GM11168 (cell line): Measurements from ENCODE around the gene CWC25.
"Not testable (repeated sequence)": the region's sequence is repeated elsewhere in the genome, so short reads cannot be mapped to it uniquely, and the experiment has no call there.

Source experiments
- in situ Hi-C: fragments of 300-500 bp; cut with MboI; formaldehyde crosslinking; loops from one replicate; pipeline ENCODE4 v1.12.0; 2022; ENCODE audit warnings: low sequenced_read_pairs; ENCODE audit not compliant: unreplicated experiment

Gene CWC25

GRCh38 chr17:38790148-38790707, 34.9 kb downstream of the CWC25 start:
- in situ Hi-C loops, result not testable (repeated sequence)

DNA sequence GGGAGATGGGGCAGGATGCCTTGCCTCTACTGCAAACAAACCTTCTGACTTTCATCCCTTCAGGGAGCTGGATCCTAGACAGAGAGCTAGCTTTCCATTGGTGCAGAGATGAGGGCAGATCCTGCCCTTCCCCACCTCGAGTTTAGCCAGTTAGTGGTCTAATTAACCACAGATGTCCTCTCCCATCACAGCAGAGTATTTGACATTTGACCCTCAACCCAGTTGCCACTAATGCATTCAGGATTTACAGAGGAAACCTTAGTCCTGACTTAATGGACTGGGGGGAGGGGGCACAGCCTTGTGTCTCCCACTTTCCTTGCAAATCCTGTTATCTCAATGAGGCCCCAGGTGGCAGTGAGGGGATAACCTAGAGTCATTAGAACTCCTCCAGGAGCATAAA, 35.9 kb downstream of the CWC25 start:
- in situ Hi-C loops, result no loop called here

GRCh38 chr17:38787999-38788398, 37.1 kb downstream of the CWC25 start:
- in situ Hi-C loops, result not testable (repeated sequence)

DNA sequence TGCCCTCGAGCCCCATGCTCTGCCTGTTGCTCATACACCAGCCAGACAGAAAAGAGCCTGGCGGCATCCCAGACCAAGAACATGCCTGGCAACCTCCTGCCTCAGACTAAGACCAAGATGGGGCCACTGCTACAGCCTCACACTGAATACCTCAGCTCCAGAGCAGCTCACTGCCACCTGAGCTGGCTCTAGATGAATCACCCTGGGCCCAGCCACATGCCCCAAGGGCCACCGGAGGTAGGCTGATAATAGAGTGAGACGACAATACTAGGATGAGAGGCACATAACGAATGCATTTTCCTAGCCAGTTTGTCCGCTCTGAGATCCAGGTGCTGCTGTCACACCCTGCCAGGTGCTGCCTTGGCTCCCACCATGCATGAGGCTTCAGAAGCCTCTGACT, 38.7 kb downstream of the CWC25 start:
- in situ Hi-C loops, result no loop called here

DNA sequence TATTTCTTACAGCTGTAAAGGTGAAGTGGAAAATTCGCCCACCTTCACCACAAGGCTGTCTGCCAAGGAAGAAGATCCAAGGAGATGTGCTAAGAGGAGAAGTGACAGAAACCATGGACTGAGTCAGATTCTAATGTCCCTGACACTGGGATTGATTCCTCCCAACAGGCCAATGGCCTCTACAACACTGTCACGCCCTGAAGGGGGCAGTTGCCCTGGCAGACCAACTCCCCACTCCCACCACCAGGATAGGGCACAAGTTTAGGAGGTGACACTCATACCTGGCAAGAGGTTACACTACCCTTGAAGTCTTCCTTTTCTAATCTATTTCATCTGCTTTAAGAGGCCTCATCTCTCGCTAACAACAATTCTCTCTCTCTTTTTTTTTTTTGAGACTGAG, 41.9 kb downstream of the CWC25 start:
- in situ Hi-C loops, result no loop called here

DNA sequence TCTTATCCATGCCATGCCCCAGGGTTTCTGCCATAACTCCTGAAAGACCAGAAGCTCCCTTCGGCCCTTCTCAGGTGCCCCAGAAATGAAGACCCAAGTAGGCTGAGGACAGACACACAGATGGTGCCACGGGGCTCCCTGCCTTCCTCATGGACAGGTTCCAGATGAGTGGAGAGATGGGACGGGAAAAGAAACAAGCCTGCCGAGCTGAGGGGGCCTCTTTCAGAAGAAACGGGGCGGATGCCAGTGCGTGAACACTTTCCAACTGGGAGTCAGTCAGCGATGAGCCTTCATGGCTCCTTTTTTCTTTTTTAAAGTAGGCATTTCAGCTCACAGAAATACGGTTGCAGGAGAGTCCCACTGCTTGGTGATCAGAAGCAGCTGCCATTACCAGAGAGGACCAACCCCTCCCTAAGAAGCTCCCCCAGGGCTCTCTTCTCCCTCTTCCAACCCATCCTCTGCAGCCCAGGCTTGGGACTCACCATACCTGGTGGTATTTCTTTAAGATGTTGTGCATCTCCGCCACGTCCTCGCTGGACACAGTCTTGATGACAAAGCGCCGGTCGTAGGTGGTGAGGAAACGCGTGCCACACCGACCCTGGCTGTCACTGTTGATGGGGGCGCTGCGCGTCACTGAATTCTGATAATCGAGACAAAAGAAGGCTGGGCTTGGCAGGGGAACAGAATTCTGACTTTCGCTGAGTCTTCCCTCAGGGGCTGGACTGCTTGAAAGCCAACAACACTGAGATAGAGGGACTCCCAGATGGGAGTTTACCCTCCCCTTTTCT, 45.0 kb downstream of the CWC25 start:
- in situ Hi-C loops, result no loop called here

GRCh38 chr17:38777641-38778250, 47.4 kb downstream of the CWC25 start:
- in situ Hi-C loops, result no loop called here

DNA sequence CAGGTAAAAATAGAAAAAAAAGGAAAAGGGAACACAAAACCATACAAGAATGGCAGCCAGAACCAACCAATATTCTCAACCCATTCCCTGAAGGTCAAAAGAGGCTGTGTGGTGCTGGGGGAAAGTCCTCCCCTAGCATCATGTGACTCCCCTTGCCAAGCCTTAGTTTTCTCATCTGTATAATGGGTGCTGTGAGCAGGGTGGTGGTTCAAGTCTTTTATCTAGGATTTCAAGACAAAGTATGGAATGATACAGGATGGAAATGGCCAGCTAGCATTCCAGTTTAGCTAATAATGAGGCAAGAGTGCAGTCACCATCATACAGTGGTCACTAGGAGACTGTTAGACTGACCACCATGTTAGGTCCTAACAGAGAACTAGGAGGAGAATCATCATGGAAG, 51.9 kb downstream of the CWC25 start:
- in situ Hi-C loops, result no loop called here

DNA sequence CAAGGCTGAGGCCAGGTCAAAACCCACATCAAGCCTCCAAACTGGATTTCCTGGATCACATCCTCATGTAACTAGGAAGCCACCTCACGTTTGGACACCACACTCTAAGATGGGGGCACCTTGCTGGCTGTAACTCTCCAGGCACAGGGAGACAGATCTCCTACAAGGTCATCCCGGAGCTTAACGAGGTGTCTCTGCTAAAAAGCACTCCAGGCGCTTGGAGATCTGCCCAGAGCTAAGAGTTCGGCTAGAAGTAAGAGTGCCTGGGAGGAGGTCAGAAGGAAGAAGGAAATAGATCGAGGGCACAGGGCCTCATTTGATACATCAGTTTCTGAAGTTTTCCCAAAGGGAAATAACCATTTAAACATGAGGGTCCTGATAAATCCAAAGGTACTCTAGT, 56.7 kb downstream of the CWC25 start:
- in situ Hi-C loops, result no loop called here

DNA sequence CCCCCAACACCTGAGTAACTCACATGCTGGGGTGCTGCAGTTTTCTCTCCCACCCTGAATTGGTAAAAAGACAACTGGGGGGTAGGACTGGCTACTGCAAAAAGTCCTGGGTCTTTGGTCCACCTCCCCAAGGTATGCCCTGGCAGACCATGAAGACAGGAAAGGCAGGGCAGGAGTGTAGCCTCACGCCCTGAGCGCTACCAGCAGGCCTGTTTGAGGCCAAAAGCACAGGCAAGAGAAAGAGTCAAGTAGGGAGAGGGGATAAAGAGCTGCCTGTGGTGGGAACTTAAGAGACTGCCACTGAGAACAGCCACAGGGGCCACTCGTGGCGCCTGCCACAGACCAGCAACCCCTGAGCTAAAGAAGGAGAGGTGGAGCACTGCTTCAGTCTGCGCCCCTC, 58.8 kb downstream of the CWC25 start:
- in situ Hi-C loops, result no loop called here

GRCh38 chr17:38762231-38762630, 62.9 kb downstream of the CWC25 start:
- in situ Hi-C loops, result no loop called here

GRCh38 chr17:38761612-38762011, 63.5 kb downstream of the CWC25 start:
- in situ Hi-C loops, result no loop called here

- in situ Hi-C loops, result no loop called here
Measured at GRCh38 chr17:38753071-38753506, 72.0 kb downstream of the CWC25 start.

GRCh38 chr17:38752308-38753070, 72.6 kb downstream of the CWC25 start, which contains the start of gene PSMB3:
Gene PSMB3, plus strand, starts transcription at chr17:38752741. Its CDS starts 86 bp downstream, at chr17:38752827.
- in situ Hi-C loops, result no loop called here

- in situ Hi-C loops, result no loop called here
Measured at GRCh38 chr17:38751808-38752307, 73.3 kb downstream of the CWC25 start.

GRCh38 chr17:38751144-38751807, 73.8 kb downstream of the CWC25 start:
- in situ Hi-C loops, result no loop called here
